H1 (cell line): Measurements from ENCODE around the gene WSCD2. TPM values are rescaled to one million over a fixed set of nuclear protein-coding genes. Genes with fewer than 3 reads are reported as not detected.

Experiments
- BRCA1 ChIP-seq: IDR thresholded peaks from 2 replicates; pipeline ENCODE4 v1.6.1; 2012; ENCODE audit warnings: low read depth, low read length, improper control_type of control experiment
- JUND ChIP-seq: IDR thresholded peaks from 2 replicates; pipeline ENCODE4 v1.6.1; 2011; ENCODE audit warnings: mild to moderate bottlenecking, improper control_type of control experiment, low read length
- POU5F1 ChIP-seq: IDR thresholded peaks from 2 replicates; pipeline ENCODE4 v1.6.1; 2011; ENCODE audit warnings: low read depth, mild to moderate bottlenecking, low read length, moderate library complexity
- RFX5 ChIP-seq: IDR thresholded peaks from 2 replicates; pipeline ENCODE4 v1.6.1; 2011; ENCODE audit warnings: low read depth, low read length, improper control_type of control experiment, borderline replicate concordance
- polyA plus RNA-seq, 7 experiments: library from polyadenylated mRNA; depleted of rRNA in 3 of 7; stranded (reverse) in 5 of 7; unstranded in 2 of 7; fragments of >200 nt in 5 of 7; fragments of 200-250 nt in 2 of 7; gene quantifications; 1 replicate in 5 of 7; 2 replicates in 1 of 7; 4 replicates in 1 of 7; pipeline versions ENCODE4 v1.2.1 to v1.2.3, GENCODE V29; 2011 to 2013; ENCODE audit warnings: missing spikeins in 2 of 7, mixed read lengths in 2 of 7
- total RNA-seq: library from RNA; stranded (reverse); fragmentation: NEBNext Ultra II Directional; extraction: Animal tissue kit (Norgen Biotek cat#: 25700); gene quantifications from 2 replicates; pipeline ENCODE4 v1.2.1, GENCODE V29; 2021
- TF ChIP-seq, protein P1 (sequence below): IDR thresholded peaks from 2 replicates; pipeline ENCODE4 v1.6.1; 2012; ENCODE audit warnings: low read length, inconsistent platforms

WSCD2 gene
- total and polyA plus RNA-seq, 2 of the 8 experiments (the other 6 are each of a cell fraction or from before 2014, with no cell fraction given): 1.3 to 2.2 TPM

DNA sequence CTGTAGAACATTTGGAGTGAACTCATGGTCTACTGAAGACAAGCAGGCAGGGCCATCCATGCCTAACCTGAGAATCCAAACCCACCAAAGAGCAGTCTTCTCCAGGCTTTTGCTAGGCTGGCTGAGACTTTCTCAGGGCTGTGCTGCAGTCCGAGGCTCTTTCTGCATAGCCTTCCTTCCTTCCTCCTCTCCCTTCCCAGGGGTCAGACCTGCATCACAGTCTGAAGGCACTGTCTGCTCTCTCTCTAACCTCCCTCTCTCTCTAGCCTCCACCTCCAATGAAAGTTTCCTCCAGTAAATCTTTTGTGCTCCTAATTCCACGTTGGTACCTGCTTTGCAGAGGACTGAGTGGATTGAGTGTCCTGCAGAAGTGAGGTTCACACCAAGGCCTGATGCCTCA, 6.4 kb upstream of the WSCD2 start (continued):
- TF ChIP-seq, protein P1, sequence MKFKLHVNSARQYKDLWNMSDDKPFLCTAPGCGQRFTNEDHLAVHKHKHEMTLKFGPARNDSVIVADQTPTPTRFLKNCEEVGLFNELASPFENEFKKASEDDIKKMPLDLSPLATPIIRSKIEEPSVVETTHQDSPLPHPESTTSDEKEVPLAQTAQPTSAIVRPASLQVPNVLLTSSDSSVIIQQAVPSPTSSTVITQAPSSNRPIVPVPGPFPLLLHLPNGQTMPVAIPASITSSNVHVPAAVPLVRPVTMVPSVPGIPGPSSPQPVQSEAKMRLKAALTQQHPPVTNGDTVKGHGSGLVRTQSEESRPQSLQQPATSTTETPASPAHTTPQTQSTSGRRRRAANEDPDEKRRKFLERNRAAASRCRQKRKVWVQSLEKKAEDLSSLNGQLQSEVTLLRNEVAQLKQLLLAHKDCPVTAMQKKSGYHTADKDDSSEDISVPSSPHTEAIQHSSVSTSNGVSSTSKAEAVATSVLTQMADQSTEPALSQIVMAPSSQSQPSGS: no peak
- TF ChIP-seq POU5F1 (no peak), RFX5 (no peak), JUND (no peak), BRCA1 (no peak)
